Head of caudate nucleus (tissue), 42 donors: ENCODE results near the gene AGBL1.
A peak's percentile ranks its signal among the peaks of the same experiment; 100 is the strongest.

ENCODE experiments used
- DNase-seq, 42 donors: peaks; one replicate each; pipeline versions ENCODE4 v3.0.0 to v3.0.0-alpha.2; 2020 to 2021; ENCODE audit warnings: mixed read lengths in 7 of 42
- intact Hi-C: fragments of 100-400 bp; cut with DNase I; formaldehyde crosslinking; loops from one replicate; pipeline ENCODE4 v1.15.0; 2022

Gene AGBL1

DNA sequence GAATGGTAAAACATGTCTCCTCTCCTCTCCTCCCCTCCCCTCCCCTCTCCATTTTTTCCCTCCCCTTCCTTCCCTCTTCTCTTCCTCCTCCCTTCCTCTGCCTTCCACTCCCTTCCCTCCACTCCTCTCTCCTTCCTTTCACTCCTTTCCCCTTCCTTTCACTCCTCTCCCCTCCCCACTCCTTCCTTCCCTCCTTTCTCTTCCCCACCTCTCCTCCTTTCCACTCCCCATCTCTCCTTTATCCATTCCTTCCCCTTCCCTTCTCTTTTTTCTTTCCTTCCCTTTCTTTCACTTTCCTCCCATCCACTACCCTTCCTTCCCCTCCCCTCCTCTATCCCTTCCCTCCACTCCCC, 621.9 kb downstream of the AGBL1 start:
- intact Hi-C loops: no loop called here
- DNase-seq: no peak

DNA sequence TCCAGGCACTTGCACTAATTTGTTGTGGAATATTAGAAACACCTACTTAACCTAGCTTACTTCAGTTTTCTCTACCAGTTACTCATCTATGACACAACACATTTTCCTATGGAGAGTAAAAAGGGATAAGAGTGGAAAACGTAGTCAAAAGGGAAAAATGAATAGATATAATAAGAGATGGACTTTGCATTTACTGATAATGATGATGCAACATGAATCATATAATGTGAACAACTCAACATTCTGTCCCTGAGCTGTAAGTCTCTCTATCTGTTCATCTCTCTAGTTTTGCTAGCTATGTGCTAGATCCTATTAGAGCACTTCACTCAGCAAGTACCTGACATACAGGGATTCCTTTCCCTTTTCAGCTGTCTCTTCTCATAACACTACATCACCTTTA, 627.1 kb downstream of the AGBL1 start:
- intact Hi-C loops: no loop called here
- no peak for DNase-seq

DNA sequence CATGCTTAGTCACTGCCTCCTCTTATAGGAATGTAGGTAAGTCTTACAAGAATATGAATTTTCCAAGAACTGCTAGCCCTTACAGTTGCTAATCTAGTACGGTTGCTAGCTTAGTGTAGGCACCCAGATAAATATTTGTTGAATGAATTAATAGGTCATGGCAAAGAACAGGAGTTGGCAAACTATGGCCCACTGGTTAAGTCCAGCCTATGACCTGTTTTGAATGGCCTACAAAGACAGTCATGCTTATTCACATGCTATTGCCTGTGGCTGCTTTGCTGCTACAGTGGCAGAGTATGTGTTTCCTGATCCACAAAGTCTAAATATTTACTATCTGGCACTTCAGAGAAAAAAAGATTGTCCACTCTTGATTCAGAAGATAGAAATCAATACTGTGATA, 631.8 kb downstream of the AGBL1 start:
- DNase-seq: no peak
- intact Hi-C loops: no loop called here

DNA sequence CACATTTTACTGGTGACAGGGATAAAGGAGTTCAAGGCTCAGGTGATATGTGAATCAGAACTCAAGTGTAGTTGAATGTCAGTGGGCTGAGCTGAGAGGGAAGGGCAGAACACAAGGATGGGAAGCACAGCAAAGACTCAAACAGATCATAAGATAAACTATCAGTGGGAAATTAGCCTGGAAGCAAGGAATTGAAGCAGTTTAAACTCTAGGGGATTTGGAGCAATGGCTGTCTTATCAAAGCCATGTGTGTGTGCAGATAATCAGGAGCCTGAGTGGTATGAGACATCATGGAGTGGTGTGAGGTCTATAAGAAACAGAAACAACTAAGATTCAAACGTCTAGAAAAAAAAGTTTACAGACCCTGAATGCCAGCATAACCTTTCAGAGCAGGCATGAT, 634.6 kb downstream of the AGBL1 start:
- intact Hi-C loops: no loop called here
- no peak for DNase-seq

DNA sequence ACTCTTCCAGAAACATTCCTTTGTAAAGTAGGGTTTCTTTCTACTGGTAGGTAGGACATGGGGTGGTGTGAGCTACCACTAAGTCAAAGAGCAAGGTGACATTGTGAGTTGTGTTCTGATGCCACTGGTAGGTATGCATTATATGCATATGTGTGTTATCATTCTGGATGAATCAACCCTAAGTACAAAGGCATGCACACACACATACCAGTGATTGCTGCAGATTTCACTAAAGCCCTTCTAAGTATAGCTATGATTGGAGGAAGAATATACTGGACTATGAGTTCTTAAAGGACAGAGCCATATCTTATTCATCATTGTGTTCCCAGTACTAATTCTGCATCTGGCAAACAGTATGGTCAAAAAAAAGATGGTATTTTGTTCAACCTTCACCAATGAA, 646.0 kb downstream of the AGBL1 start:
- no peak for DNase-seq
- intact Hi-C loops: no loop called here

DNA sequence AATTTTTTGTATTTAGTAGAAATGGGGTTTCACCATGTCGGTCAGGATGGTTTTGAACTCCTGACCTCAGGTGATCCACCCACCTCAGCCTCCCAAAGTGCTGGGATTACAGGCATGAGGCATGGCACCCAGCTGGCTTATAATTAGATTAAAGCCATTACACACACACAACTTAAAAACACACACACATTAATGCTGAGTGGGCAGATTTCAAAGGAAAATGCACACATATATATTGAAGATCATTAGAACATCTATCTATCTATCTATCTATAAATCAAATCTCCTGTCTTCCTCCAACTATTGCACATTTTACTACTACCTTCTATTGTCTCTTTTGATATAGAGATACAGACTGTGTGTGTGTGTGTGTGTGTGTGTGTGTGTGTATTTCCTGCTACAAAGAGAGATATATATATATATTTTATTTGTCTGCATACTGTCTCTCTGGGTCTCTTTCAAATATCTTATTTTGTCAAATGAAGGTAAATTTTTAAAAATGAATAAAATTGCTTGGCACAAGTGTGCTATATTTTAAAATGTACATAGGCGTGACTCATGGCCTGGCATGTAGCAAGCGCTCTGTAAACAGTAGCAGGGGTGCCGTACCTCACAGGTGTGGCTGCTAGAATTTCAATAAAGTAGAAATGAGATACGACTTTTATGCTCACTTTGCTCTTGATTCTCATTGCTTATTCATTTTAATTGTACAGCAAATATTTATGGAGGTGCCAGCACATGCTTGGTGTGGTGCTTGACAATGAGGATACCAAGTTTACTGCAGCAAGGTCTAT, 655.8 kb downstream of the AGBL1 start:
- intact Hi-C loops: no loop called here

DNA sequence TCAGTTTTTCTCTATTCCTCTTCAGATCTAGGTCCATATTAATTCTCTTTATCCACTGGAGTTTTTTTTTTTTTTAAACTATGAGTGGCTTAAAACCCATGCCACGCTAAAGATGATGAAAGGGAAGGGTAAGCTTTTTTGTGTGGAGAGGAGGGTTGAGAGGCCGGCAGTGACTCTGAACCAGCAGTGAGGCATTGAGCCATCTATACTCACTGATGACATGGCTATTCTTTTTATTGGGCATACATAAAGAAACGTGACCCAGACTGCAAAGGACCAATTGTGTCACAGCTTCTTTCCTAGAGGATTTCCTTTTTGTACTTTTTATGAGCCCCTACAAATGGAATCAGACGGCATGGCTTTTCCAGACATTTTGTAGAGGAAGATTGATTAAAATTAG, 662.2 kb downstream of the AGBL1 start:
- DNase-seq: no peak
- intact Hi-C loops: no loop called here

More for the DNA sequence above, 655.8 kb downstream of the AGBL1 start:
- DNase-seq: no peak

DNA sequence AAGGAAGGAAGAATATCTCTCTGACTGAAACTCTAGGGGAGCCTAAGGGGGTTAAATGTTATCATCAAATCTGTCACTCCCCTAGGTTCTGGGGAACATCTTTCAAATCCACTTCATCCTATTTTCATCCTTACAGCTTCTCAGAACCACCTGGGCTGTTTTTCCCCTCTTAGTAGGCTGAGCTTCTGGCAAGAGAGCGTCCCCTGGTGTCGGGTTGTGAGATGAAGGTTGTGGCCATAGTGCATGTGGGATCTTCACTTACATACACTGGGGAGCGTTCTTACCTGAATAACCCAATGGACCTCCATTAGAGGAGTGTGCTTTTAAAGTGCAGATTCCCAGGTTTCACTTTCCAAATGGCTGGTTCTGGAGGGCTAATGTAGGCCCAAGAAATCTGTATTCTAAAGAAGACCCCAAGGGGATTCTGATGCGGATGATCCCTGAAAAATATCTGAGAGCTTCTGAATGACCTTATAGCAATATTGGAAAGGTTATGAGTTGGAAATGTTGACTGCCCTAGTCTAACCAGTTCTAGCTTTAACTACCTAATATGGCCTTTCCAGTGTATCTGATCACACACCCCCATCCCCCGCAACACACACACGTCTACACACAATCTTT, 663.7 kb downstream of the AGBL1 start:
- intact Hi-C loops: no loop called here
- DNase-seq: no peak

DNA sequence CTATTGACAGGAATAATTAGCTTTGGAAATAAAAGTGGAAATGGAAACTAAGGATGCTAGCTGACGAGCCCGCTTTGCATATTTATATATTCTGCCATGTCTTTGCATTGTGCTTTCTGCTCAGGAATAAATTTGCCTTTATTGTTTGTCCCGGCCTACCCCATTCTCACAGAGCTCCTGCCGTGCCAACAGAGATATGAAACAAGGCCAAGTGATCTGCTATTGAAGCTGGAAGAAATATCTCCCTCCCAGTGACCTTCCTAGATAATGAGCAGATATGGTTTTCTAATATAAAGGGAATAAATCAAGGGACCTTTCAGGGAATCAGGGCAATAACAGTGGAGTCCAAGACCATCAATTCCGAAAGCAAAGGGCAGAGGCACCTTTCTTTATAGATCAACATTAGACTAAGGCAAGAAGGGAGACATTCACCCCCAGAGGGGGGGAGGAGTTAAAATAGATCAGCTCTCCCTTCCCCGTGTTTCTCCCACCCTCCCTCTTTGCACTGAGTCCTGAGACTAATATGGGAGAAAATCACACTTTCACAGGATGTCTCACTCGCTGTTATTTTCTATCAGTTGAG, 664.6 kb downstream of the AGBL1 start:
- intact Hi-C loops: no loop called here
- no peak for DNase-seq

DNA sequence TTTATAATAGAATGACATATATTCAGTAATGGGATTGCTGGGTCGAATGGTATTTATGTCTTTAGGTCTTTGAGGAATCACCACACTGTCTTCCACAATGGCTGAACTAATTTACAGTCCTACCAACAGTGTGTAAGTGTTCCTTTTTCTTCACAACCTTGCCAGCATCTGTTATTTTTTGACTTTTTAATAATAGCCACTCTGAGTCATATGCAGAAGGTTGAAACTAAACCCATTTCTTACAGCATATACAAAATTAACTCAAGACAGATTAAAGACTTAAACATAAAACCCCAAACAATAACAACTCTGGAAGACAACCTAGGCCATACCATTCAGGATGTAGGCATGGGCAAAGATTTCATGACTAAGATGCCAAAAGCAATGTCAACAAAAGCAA, 671.4 kb downstream of the AGBL1 start:
- DNase-seq: no peak
- intact Hi-C loops: no loop called here

DNA sequence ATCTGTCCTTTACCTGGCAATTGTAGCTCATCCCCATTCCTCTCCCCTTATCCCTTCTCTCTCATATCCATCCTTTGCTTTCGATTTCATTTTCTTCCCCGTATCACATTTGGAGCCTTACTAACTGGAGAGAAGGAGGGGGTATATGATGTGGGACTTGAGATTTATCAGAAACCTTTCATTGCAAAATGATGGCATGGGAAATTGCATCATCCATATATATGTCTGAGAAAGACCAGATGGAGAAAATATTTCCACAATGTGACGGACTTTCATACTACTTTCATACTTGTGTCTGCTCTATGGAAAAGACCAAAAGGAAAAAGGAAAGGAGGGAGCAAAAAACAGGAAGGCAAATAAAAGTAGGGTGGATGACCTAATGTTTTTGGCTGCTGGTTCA, 675.2 kb downstream of the AGBL1 start:
- intact Hi-C loops: no loop called here
- no peak for DNase-seq

DNA sequence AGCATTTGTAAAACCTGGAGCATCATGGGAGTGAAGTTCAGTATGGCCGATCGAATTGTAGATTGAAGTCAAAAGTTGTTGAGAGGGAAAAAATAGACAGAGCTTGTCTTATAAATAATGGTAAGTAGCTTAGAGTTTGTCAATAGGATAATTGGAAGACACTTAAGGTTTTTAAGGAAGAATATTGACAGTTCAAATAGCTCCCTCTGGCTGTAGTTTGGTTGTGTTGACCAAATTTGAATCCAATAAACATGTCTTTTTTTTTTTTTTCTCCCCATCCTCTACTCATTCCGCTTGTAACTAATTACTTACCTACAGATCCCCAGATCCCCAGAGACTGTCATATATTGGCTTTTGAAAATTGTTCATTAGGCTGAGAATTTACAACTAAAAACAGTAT, 677.0 kb downstream of the AGBL1 start:
- no peak for DNase-seq
- intact Hi-C loops: no loop called here

DNA sequence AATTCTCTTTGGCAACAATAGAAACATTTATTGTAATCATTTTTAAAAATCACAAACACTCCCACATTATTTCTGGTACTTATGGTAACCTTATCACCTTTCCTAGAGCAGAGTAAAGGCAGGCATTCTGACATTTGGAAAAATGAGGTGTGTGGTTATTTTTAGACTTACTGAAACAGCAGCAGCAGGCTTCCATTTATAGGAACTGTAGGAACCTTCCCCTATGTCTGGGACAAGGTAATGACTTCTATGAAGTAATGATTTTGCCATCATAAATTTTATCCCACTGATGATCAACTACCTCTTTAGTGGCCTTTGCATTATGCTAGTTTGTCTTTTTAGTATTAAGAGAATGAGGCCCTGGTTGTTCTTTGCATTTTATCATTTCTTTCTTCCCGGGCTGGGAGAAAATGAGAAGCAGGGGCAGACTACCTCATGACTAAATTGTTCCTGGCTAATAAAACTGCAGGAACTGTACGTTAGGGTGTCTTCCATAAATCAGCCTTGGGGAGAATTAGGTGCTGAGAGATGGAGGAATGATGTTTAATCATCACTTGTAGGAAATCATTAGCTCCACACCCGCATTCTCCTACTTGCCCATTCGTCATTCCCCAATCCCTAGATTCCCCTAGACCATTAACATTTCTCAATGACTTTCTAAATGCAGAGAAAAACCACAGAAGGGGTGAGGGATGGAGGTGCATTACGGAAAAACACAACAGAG, 680.3 kb downstream of the AGBL1 start:
- DNase-seq: no peak
- intact Hi-C loops: no loop called here

DNA sequence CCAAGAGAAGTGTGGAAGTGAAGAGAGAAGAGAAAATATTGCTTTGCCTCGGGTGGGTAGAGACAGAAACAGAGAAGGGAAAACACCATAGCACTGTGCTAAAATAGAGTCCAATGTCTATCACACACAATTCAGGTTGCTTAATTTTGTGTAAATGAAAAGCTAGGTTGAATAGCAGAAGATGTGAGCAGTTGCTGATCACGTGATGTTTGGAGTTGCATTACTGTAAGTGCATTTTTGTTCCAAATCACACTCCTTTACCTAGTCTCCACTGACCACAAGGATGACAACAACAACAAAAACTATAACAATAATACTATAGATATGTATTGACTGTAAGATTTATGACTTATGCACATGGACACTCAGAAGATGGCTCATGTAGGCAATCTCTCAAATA, 683.2 kb downstream of the AGBL1 start:
- intact Hi-C loops: no loop called here
- no peak for DNase-seq

DNA sequence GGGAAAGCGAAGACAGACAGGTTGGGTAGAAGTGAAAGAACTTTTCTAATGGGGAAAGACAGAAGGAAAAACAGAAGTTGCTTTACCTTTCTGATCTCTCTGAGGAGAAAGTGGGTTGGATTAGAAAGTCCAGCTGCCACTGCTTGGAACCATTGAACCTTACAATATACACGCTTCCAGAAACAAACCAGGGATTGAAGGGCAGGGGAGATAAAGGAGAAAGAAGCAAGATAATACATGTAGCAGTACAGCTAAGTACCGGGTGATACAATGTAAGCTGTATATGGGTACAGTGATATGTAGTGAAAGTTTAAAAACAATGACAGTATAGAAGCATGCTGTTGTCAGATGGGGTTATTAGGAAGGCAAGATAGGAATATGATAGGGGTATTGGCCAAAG, 684.4 kb downstream of the AGBL1 start:
- DNase-seq: no peak
- intact Hi-C loops: no loop called here

DNA sequence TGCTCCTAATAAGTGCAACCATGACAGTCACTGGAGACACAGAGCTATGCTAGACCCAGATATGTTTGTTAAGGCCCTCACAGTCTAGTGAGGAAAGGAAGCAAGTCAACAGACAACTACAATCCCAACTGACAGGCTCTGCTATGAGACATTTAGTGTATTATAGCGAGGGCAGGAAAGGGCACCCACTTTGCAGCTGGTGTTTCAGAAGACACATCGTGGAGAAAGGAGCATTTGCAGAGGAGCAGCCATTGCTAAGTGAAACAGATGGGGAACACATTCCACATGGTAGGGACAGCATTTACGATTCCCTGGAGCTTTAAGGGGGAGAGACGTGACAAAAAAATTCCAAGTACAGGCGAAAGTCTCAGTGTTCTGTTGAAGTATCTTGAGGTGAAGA, 685.6 kb downstream of the AGBL1 start:
- intact Hi-C loops: no loop called here
- DNase-seq: no peak

DNA sequence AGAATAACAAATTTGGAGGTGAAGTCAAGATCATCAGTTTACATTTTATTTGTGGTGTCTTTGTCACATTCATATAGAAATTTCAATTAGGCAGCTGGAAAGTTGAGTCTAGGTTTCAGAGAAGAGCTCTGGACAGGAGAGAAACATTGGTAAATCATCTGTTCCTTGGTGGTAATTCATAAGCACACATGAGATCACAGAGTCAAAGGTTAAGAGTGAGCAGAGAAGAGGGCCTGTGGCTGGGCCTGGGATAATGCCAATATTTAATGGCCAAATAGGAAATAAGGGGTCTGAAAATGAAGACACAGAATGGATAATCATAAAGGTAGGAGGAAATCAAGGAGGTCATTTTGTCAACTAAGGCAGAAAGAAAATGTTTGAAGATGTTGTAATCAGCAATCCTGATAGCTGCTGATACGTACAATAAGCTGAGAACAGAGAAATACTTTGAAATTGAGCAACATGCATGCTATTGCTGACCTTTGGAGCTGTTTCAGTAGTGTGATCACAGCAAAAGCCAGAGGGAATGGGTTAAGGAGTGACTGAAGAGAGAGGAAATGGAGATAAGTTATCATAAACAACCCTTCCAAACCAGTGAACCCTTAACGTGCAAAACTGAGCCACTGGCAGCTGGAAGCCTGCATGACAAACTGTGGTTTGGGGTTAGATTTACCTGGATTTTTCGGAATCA, 692.8 kb downstream of the AGBL1 start:
- intact Hi-C loops: no loop called here

DNA sequence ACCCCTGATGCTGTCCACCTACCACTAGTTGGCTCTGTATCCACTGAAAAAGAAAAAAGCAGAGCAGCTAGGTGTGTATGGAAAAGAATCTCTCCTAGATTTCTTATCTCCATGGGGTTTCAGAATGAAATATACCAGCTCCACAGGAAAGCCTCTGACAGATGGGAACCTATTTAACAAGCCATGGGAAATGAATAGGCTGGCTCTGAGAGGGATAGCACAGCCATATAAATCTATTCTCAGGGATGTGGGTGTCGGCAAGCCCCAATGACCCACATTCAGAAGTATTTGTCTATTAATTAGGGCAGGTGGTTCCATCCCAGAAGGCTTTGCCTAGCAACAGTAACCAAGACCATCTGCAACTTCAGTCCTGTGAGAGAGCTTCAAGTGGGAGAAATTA, 694.1 kb downstream of the AGBL1 start:
- peak in 8 of 42 donors; percentile 1 to 45 (median 10) for DNase-seq
- intact Hi-C loops: no loop called here

More for the DNA sequence above, 692.8 kb downstream of the AGBL1 start:
- no peak for DNase-seq

DNA sequence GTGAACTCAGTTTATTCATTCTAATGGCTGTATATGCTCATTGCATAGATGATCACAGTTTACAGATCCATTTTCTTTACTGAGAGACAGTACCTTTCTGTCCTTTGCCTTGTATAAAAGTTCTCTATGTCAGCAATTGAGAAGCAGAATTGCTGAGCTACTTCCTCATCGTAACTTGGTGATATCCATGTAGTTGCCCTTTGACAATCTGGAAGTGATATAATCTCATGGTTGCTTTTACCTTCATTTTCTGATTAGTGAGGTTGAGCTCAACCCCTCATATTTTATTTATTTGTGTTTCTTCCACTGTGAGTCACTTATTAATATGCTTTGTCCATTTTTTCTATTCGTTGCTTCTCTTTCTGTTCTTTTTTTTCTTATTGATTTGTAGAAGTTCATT, 696.5 kb downstream of the AGBL1 start:
- no peak for DNase-seq
- intact Hi-C loops: no loop called here

DNA sequence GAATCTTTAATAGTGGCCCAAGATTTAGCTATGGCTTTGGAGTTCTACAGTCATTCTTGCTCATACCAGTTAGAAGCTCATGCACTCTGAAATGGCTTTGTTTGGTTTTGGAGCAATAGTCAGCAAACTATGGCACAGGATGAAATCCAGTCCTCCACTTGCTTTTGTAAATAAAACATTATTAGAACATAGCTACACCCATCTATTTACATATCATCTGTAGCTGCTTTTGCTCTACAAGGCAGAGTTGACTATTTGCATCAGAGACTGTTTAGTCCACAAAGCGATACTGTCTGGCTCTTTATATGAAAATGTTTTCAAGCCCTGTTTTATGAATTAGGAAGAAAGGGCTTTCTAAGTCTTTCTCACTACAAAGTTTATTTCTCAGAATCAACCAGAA, 716.9 kb downstream of the AGBL1 start:
- intact Hi-C loops: no loop called here
- DNase-seq: no peak
